ENCODE data around the gene TSPAN3.

TSPAN3 gene

DNA sequence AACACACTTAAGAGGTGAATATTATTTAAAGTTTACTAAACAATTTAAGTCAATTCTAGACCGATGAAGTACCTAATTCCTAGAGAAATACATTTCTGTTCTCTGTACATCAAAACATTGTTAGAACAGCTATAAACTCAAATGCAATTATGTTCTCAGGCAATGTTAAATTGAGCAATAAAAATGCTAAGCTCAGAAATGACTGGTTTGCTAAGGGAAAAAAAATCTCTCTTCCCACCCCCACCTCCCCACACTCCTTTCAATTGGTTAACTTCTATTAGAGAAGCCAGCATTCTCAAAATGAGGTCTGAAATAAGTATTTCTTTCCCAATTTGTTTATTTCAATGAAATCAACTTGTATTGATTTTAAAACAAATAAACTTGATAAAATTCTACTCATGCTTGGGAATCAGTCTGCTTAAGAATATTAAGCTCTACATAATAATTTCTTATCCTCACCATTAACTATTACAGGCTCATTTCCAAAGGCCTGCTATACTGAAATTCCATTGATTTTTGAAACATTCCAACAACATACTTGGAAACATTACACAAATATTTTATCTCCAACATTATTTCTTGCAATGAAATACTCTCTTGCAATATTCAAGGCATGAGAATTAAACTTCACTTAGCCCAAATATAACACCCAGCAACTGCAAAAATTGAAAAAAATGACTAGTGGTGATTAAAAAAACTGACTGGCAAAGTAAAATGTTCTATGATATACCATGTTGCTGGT is 22.6 kb downstream of the TSPAN3 start:
- DNase-seq = no peak

DNA sequence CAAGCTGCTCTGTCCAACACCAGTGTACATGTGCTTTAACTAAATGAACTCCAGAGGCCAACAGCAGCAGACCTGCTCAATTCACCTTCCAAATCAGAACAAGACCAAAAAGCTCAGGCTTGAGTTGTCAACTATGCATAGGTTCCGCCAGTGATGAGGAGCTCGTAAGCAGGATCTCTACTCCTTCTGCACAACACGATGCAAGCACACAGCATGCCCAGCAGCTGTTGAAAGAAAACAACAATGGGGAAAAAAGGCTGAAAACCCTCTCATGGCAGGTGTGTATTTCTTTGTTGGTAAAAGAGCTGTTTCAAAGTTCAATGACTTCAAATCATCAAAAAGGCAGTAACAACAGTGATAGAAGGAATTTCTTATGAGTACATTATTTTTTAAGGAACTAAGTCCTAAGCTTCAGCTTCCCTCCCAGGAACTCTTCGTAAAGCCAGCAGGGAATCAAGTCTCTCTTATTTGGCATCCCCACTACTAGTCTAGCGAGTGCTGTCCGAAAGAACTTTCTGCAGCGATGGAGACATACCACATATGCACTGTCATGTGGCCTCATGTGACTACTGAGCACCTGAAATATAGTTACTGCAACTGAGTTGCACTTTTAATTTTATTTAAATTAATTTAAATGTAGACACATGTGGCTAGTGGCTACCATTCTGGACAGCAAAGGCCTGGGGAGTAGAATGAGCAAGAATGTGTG is 24.1 kb downstream of the TSPAN3 start:
- no peak for DNase-seq

DNA sequence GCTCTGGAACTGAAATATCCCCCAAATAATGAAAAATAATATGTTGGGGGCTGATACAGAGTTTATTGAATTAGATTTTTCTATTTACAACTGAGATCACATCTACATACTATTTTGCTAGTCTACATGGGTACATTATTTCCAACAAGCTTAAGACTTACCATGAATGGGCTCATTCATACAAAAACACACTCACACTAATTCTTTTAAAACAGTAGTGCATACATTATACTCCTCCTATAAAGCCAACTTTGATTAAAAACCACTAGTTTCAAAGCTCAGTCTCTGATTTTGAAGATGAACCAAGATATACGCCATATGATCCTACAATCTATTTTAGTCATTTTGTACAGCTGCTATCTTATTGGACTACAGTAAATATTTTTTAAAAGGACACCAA is 24.9 kb downstream of the TSPAN3 start:
- no peak for DNase-seq

DNA sequence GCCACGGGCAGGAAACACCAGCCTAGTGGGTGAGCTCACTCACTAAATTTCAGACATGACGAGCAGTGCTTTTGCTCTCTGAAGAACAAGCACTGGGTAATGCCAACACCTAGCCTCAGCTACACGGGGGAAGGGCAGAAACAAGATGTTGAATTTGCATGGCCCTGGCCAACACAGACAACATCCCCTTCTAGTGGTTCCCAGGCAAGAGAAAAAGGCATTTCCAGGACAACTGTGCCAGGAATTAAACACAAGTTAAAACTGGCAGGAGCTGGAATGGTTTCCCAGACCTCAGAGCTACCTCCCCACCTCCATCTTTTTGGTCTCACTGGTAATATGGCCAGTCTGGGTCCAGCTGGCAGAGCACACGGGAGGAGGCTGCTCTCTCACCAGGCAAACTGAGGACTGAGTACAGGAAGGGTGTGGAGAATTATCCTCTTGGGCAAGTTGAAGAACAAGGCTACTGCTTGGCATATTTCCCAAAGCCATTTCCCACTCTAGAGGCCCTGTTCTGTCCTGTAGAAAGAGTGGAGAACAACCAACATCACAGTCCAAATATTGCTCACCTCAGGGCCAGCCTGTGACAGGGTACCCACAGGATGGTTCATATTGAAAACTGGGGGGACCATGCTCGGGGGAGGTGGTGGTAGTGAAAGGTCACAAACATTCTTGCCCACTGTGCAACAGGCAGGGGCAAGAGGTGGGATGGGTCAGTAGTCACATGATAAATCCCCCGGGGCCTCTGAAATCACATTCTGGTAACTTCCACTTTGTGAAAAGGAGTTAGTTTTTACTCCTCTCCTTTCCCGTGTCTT is 26.5 kb downstream of the TSPAN3 start:
- DNase-seq = no peak

DNA sequence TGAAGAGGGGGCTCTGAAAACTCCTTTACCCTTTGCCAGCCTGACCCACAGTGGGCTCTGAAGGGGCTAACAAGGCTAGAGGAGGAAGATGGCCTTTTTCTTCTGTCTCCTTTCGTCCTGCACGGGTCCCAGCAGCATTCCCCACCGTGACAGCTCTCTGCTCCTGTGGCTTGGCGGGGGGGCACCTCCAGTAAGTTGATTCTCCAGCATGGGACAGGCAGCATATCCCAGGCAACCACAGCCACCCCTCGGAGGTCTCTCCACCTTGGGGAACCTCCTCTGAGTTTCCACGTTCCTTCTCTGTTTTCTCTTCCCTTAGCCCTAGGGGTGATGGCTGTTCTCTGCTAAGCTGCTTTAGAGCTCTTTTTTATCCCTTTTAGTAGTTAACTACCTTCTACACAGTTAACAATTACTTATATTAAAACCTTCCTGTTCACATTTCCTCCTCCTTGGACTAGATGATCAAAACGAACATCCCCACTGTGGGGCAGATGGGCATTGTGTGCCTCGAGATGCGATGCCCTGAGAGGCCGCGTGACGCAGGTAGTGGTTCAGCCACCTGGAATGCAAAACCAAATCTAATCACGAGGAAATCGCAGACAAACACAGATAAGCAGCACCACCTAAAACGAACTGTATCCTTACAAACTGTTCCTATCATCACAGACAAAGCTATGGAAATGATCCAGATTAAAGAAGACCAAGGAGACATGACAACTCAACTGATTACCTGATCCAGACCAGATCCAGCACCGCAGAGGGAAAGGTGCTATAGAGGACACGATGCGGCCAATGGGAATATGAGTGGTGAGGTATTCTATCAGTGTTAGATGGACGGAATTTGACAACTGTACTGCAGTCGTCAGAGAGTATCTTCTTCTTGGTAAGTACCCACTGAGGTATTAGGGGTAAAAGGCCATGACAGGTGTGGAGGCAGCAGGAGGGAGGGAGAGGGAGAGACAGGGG is 27.7 kb downstream of the TSPAN3 start:
- no peak for DNase-seq

DNA sequence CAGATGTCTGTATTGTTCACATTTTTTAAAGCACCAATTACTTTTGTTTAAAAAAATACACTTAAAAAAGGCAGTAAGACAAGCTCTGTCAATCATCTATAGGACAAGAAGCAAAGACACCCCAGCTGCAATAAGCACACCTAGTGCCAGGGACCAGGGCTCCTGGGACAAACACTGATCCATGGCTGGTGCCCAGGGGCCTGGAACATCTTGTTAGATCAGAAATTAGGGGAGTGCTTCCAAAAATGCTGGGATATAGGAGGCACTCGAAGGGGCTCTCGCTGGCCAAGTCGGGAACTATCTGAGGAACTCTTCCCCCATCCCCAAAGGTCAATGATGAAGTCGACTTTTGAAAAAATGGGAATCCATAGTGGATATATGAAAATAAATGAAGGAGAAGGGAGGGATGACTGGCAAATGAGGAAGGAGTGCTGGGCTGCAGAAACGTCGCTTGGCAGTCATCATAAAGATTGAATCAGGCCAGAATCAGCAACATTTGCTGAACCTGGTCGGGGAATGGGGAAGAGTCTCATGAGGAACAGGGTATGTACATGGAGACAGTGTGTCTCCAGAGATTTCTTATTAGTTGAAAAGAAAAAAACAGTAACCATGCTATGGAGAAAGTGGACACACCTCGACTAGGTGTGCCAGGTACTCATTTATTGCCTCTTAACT is 28.5 kb downstream of the TSPAN3 start:
- no peak for DNase-seq

DNA sequence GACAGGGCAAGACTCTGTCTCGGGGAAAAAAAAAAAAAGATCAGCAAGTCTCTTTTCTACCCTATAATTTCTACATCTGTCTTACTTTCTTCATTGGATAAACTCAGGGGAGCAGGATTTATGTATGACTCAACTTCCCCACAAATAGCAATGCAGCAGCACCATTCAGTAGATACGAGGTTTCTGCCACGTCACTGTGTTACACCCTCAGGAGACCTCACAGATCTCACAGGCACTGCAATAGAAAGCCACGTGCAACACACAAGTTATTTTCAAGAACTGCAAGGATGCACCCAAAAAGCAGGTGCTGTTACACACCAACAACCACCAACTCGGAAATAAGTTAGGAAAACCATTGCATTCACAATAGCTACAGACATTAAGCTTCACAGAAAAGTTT is 30.2 kb downstream of the TSPAN3 start:
- no peak for DNase-seq

DNA sequence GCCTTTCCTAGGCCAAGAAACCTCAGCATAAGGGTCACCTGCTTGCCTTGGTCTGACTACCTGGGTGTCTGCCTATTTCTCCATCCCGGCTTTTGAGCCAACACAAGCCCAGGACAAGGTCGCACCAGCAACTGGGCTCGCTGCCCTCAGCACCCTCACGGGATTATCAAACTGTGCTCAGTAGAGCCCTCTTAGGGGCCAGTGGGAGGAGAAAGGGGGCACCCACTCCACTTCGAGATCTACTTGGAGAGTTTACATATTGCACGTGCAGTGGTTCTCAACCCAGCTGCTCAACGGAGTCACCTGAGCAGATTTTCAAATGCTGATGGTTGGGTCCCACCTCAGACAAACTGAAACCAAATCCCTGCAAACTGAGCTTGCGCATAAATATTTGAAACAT is 31.1 kb downstream of the TSPAN3 start:
- no peak for DNase-seq

DNA sequence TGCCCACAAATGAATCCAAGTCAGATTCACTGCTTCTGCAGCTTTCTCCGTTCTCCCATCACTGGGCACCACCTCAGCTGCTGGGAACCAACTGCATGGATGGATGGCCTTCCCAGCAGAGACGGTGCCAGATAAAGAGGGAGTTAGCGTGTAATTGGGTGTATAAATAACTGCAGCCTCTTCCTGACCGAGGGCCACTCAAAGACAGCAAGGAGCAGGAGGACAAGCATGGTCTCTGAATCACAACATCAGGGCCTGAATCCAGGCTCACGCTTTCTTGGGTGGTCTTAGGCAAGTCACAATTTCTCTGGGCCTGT is 31.7 kb downstream of the TSPAN3 start:
- no peak for DNase-seq

DNA sequence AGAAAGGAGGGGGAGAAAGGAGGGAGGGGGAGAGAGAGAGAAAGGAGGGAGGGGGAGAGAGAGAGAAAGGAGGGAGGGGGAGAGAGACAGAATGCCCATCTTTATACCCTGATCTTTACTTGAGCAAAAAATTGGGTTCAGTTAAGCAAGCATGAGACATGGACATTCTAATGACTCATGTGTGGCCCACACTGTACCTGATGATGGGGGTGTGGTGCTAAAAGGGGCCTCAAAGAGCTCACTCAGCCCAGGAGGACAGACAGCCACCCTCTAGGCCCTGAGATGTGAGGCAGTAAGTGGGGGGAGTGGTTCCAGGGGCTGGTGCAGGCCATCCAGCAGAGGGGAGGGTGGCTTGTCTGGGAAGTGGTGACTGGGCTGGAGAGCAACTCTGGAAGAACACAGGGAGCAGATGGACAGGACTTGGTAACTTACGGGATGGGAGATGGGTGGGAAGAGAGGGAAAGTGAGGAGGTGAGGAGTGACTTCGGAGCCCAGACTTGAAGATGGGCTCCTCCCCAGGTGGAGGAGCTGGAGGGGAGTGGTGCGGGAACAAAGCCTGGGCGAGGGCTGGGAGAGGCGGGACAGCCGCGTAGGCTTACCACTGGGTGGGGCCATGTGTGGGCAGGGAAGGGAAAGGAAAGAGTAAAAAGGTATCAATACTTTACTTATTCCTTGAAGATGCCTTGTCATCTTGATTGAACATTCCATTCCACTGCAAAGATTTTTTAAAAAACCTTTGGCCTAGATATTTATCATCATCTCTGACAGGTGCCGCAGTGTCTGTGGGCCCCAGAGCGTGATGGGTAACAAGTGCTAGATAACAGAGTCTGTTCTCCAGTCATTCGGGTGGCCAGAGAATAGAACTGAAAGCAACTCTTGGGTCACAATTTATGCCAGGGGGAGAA is 32.3 kb downstream of the TSPAN3 start:
- no peak for DNase-seq

DNA sequence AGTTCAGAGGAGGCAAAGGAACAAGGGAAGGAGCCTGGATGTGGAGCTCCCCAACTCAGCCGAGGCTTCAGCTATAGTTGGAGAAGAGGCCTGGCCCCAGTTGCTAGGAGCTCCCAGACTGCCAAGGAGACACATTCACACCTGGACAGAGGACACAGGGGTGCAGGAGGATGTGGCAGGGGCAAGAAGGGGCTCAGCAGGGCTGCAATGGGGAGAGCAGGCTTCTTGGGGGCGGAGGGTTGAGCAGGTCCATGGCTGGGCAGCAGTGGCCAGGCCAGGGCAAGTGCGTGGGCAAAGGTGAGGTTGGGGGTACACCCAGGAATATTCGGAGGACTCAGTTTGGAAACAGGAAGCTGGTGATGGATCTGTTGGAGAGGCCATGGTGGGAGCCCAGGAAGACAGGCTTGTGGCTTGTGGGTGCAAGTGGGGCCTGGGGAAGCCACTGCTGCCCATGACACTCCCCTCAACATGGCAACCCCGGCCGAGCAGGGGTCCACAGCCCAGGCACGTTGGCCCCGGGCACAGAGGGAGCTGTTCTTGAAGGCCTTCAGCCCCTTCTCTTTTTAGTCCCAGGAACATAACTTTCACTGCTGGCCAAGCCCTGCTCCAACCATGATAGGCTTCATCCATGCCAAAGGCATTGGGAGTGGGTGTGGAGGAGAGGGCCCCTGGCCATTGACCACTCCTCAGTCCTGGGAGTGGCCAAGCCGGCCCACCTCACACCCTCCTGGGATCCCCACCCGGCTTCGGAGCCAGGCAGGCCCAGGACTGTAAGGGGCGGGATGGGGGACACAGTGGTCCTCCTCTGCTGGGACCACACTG is 33.3 kb downstream of the TSPAN3 start:
- no peak for DNase-seq

DNA sequence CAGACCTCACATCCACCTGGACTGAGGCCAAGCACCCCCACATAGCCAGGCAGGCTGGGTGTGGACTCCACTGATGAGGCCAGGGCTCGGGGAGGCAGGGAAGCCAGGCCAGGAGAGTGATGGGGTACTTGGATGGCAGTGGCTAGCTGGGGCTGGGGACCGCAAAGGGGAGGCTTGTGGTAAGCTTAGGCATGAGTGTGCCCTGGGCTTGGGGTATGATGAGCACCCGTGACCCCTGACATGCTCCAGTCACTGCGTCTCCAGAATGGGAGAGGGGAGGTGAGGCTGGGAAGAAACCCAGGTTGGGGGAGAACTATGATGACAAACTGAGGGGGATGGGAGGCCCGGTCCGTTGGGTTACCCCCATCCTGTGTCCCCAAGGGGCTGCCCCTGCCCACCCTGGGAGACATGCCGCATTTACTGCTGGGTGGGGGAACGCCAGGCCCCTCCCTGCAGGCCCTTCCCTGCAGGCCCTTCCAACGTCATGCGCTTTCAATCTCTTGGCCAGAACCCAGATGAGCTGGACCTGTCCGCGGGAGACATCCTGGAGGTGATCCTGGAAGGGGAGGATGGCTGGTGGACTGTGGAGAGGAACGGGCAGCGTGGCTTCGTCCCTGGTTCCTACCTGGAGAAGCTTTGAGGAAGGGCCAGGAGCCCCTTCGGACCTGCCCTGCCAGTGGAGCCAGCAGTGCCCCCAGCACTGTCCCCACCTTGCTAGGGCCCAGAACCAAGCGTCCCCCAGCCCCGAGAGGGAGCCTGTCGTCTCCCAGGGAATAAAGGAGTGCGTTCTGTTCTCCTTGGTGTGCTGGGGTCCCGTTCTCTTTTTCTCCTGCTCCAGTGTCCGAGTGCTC is 34.1 kb downstream of the TSPAN3 start:
- DNase-seq = no peak

DNA sequence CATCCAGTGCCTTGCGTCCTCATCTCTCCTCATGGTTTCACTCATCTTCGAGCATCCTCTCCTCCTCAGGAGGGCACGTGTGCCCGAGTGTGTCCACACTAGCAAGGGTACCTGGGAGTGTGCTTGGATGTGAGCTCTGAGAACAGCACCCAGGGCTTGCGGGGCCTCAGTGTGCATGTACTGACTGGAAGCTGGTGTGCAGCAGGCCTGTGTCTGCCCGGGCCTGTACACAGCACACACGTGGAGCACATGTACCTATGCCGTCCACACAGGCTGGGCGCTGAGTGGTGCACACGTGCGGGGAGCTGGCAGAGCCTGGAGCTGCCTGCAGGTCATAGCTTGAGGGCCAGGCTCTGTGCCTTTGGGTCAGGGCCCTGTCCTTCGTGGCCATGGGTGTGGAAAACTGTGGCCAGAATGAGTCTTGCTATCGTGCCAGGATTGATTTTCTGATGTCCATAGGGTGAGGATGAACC is 34.9 kb downstream of the TSPAN3 start:
- DNase-seq = no peak

DNA sequence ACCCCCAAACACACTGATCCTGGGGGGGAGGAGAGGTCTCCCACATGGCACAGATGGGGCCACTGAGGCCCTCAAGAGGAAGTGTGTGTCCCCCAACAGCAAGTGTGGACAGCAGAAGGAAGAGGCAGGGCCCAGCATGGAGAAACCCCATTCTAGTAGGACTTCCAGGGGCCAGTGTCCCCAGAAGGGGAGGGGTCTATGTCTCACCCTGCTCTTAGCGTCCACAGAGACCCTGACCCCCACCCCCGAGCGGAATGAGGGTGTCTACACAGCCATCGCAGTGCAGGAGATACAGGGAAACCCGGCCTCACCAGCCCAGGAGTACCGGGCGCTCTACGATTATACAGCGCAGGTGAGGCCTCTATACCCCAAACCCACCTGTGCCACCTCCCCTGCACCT is 35.3 kb downstream of the TSPAN3 start:
- DNase-seq = no peak

DNA sequence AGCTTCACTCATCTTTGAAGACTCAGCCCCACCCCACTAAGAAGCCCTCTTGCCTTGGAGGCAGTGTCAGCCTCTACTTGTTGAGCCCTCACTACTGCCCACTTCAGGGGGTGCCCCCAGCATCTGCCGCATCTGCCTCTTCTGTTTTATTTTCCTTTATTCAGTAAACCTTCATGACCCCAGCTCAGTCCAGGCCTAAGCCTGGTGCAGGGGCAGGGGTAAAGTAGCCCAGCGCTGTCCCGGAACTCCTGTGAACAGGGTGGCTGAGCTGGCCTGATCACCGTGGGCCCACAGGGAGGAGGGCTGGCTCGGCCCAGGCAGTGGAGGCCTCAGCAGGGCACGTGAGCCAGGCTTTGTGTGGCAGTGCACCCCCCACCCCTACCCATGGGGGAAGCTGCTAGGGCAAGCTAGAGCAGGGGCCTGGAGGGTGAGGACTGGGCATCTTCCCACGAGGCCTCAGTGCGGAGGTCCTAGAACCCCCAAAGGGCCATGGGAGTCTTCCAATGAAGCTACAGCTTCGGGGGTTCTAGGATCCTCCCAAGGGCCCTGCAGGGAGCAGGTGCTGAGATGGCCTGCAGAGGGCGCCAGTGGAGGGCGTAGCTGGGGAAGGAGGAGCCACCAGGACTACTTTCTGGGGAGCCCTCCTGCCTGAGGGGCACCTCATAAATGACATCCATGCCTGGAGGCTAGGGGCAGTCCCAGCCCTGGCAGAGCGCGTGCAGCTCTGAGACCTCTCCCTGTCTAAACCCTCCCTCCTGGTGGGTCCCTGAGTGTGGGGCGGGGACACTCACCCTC is 36.0 kb downstream of the TSPAN3 start:
- DNase-seq = no peak

DNA sequence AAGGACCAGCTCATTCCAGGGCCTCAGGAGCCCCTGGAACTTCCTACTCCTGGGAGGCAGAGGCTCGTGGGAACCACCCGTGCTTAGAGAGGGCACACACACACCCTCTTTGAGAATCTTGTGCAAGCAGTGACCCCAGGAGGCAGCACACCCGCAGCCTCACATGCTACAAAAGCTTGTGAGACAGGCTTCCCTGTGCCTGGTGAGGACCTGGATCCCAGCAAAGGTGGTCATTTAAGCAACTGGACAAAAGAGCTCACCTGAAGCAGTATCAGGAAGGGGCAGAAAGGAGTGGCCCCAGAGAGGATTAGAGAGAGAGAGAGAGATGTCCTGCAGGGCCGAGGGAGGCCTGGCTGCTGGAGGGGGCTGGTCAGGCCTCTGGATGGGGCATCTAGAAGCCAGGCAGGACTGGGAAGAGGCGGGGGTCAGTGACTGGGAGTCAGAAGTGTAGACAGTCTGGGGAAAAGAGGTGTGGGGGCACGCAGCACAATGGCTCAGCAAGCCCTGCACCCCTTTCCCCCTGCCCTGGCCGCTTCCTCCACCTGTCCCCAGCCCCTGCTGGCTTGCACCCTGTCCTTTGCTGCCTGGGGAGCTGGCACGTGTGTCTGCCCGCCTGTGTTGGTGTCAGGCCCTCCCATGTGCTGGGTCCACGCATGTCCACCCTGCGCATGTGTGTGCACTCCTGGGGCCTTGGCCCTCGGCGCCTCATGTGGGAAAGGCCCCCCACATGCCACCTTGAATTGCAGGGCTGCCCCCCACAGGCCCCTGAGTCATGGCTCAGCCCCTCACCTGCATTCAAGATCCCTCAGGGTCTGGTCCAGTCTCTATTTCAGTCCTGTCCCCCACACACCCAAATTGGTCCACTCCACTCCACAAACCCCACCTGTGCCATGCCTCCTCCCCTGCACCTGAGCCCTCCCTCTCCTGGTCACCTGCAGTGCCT is 36.9 kb downstream of the TSPAN3 start:
- DNase-seq = no peak

DNA sequence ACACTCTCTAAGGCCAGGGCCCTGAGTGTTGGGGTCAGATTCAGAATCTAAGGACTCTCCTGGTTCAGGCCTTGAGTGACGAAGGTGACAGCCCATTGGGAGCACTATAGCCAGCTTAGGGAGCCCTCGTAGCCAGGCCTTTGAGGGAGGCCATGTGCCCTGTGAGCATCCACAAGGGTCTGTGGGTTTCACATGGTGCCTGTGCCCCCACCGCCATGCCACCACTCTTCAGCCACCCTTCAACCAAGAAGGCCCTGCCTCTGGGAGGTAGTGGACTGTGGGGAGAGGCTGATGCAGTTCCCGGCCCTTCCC is 37.5 kb downstream of the TSPAN3 start:
- DNase-seq = no peak
